ENCODE measurements around the gene MALAT1. TPM values are rescaled to one million over a fixed set of nuclear protein-coding genes. Genes with fewer than 3 reads are reported as not detected.

MALAT1 gene
- total and polyA plus RNA-seq, 2 of the 13 experiments (the other 11 are each of a cell fraction or from before 2014, with no cell fraction given): 143 to 1,237 TPM

DNA sequence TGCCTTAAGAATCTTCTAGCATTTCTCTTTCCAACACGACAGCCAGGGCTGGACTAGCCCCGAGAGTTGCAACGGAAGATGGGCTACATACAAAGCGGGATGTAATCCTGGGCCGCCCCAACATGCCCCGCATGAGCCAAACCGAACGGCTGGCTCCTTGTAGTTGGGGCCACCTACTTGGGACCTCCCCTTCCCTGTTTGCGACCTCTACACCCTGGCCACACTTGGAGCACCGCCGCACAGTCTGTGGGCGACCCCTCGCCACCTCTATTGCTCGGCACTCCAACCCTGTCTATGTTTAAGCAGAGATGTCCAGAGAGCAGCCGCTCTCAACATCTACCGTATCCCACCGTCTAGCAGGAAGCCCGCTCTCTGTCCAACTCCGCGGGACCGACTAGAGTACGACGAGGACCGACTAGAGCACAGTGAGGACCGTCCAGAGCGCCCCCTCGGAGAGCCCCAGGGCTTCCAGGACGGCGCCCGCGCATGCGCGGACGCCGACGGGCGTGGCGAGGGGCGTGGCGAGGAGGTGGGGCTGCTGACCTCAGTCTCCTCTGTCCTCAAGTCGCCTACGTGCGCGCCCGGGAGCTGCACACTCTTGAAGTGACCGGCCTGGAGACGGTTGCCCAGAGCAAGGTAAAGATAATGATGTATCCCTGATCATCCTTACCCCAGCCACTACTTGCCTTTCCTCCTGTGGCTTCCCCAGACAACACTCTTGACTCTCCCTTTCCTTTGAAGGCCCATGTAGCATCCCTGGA is 44.0 kb upstream of the MALAT1 start (continued):
- TF ChIP-seq, protein P1, sequence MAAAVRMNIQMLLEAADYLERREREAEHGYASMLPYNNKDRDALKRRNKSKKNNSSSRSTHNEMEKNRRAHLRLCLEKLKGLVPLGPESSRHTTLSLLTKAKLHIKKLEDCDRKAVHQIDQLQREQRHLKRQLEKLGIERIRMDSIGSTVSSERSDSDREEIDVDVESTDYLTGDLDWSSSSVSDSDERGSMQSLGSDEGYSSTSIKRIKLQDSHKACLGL (CRISPR knock-in tag; IDR thresholded peaks at IDR 0.05): no peak
- TF ChIP-seq, protein P2, sequence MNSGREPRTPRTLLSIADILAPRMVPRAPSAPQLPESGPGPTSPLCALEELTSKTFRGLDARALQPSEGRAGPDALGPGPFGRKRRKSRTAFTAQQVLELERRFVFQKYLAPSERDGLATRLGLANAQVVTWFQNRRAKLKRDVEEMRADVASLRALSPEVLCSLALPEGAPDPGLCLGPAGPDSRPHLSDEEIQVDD (CRISPR knock-in tag; IDR thresholded peaks at IDR 0.05; ENCODE audit: borderline replicate concordance): no peak
- TF ChIP-seq SP4 (CRISPR knock-in tag; IDR thresholded peaks at IDR 0.05) (peak; percentile 72; the same call in 1 of the 2 replicates), ZNF367 (CRISPR knock-in tag; IDR thresholded peaks at IDR 0.05; ENCODE audit: borderline replicate concordance) (no peak), NFATC3 (CRISPR knock-in tag; IDR thresholded peaks at IDR 0.05) (no peak), MZF1 (CRISPR knock-in tag; IDR thresholded peaks at IDR 0.05; ENCODE audit: borderline replicate concordance) (no peak), HDAC6 (IDR thresholded peaks at IDR 0.05; ENCODE audit: low read depth, low read length) (no peak), ZFP82 (CRISPR knock-in tag; IDR thresholded peaks at IDR 0.05; ENCODE audit: borderline replicate concordance) (no peak), SAP130 (CRISPR knock-in tag; IDR thresholded peaks at IDR 0.05; ENCODE audit: low read depth) (peak; percentile 82), ZFP36 (IDR thresholded peaks at IDR 0.05; ENCODE audit: borderline replicate concordance, low read depth, low read length, partially characterized antibody) (no peak), ZBTB42 (CRISPR knock-in tag; IDR thresholded peaks at IDR 0.05) (0 out of 2 replicates have a peak, but pooled peaks have one; percentile 24), ZNF292 (CRISPR knock-in tag; IDR thresholded peaks at IDR 0.05; ENCODE audit: borderline replicate concordance, low read depth) (no peak), ZNF644 (CRISPR knock-in tag; IDR thresholded peaks at IDR 0.05; ENCODE audit: low read depth) (no peak), ZNF607 (CRISPR knock-in tag; IDR thresholded peaks at IDR 0.05; ENCODE audit: borderline replicate concordance) (no peak), ZNF670 (CRISPR knock-in tag; IDR thresholded peaks at IDR 0.05; ENCODE audit: borderline replicate concordance) (no peak), ZNF225 (CRISPR knock-in tag; IDR thresholded peaks at IDR 0.05) (no peak), MTF1 (CRISPR knock-in tag; IDR thresholded peaks at IDR 0.05) (no peak), FOXC1 (CRISPR knock-in tag; IDR thresholded peaks at IDR 0.05; ENCODE audit: borderline replicate concordance) (0 out of 2 replicates have a peak, but pooled peaks have one; percentile 30), ZNF562 (CRISPR knock-in tag; IDR thresholded peaks at IDR 0.05; ENCODE audit: borderline replicate concordance) (no peak), FOXK2 (IDR thresholded peaks at IDR 0.05) (no peak), ZNF224 (CRISPR knock-in tag; IDR thresholded peaks at IDR 0.05) (0 out of 2 replicates have a peak, but pooled peaks have one; percentile 59)
- TF ChIP-seq, protein P3, sequence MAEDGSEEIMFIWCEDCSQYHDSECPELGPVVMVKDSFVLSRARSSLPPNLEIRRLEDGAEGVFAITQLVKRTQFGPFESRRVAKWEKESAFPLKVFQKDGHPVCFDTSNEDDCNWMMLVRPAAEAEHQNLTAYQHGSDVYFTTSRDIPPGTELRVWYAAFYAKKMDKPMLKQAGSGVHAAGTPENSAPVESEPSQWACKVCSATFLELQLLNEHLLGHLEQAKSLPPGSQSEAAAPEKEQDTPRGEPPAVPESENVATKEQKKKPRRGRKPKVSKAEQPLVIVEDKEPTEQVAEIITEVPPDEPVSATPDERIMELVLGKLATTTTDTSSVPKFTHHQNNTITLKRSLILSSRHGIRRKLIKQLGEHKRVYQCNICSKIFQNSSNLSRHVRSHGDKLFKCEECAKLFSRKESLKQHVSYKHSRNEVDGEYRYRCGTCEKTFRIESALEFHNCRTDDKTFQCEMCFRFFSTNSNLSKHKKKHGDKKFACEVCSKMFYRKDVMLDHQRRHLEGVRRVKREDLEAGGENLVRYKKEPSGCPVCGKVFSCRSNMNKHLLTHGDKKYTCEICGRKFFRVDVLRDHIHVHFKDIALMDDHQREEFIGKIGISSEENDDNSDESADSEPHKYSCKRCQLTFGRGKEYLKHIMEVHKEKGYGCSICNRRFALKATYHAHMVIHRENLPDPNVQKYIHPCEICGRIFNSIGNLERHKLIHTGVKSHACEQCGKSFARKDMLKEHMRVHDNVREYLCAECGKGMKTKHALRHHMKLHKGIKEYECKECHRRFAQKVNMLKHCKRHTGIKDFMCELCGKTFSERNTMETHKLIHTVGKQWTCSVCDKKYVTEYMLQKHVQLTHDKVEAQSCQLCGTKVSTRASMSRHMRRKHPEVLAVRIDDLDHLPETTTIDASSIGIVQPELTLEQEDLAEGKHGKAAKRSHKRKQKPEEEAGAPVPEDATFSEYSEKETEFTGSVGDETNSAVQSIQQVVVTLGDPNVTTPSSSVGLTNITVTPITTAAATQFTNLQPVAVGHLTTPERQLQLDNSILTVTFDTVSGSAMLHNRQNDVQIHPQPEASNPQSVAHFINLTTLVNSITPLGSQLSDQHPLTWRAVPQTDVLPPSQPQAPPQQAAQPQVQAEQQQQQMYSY (CRISPR knock-in tag; IDR thresholded peaks at IDR 0.05): no peak
- TF ChIP-seq, protein P4, sequence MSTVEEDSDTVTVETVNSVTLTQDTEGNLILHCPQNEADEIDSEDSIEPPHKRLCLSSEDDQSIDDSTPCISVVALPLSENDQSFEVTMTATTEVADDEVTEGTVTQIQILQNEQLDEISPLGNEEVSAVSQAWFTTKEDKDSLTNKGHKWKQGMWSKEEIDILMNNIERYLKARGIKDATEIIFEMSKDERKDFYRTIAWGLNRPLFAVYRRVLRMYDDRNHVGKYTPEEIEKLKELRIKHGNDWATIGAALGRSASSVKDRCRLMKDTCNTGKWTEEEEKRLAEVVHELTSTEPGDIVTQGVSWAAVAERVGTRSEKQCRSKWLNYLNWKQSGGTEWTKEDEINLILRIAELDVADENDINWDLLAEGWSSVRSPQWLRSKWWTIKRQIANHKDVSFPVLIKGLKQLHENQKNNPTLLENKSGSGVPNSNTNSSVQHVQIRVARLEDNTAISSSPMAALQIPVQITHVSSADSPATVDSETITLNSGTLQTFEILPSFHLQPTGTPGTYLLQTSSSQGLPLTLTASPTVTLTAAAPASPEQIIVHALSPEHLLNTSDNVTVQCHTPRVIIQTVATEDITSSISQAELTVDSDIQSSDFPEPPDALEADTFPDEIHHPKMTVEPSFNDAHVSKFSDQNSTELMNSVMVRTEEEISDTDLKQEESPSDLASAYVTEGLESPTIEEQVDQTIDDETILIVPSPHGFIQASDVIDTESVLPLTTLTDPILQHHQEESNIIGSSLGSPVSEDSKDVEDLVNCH (CRISPR knock-in tag; IDR thresholded peaks at IDR 0.05): no peak
- TF ChIP-seq, protein P5, sequence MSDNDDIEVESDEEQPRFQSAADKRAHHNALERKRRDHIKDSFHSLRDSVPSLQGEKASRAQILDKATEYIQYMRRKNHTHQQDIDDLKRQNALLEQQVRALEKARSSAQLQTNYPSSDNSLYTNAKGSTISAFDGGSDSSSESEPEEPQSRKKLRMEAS (IDR thresholded peaks at IDR 0.05): peak; percentile 51; the same call in 1 of the 2 replicates

Data from HepG2 (cell line).